ENCODE data around the gene SEC22A.

SEC22A gene

GRCh38 chr3:123310186-123310585 is 108.4 kb downstream of the SEC22A start:
- no peak for DNase-seq

GRCh38 chr3:123310741-123311140 is 109.0 kb downstream of the SEC22A start:
- DNase-seq, result no peak

- DNase-seq, result no peak
Observed at GRCh38 chr3:123311201-123311600, 109.5 kb downstream of the SEC22A start.

- no peak for DNase-seq
Observed at GRCh38 chr3:123312331-123313265, 110.9 kb downstream of the SEC22A start.

GRCh38 chr3:123313889-123314288 is 112.1 kb downstream of the SEC22A start:
- DNase-seq, result no peak

- DNase-seq, result no peak
Observed at GRCh38 chr3:123314359-123315270, 112.9 kb downstream of the SEC22A start.

GRCh38 chr3:123315271-123315595 is 113.5 kb downstream of the SEC22A start:
- no peak for DNase-seq

- no peak for DNase-seq
Observed at GRCh38 chr3:123317716-123318115, 116.0 kb downstream of the SEC22A start.

- no peak for DNase-seq
Observed at GRCh38 chr3:123318374-123318773, 116.6 kb downstream of the SEC22A start.

- DNase-seq, result no peak
Observed at GRCh38 chr3:123319760-123320159, 118.0 kb downstream of the SEC22A start.

GRCh38 chr3:123320221-123320620 is 118.5 kb downstream of the SEC22A start:
- no peak for DNase-seq

- DNase-seq, result no peak
Observed at GRCh38 chr3:123321806-123322205, 120.1 kb downstream of the SEC22A start.

GRCh38 chr3:123322866-123323265 is 121.1 kb downstream of the SEC22A start:
- no peak for DNase-seq
